ENCODE results near the gene ITPK1. TPM values are rescaled to one million over a fixed set of nuclear protein-coding genes. Genes with fewer than 3 reads are reported as not detected.
"Not testable (repeated sequence)": the region's sequence is repeated elsewhere in the genome, so short reads cannot be mapped to it uniquely, and the experiment has no call there.

ITPK1 gene
- total and polyA plus RNA-seq, 5 donors from 2014 or later: 19.5 to 54.1 (median 22.1) TPM

- Histone ChIP-seq H3K27ac (ENCODE audit: insufficient read depth, low read length, poor library complexity, severe bottlenecking) (peak overlapping the region; percentile 65), H3K36me3 (ENCODE audit: control insufficient read depth, insufficient read depth, low read length) (no peaks in the 10 kb centered on the region), H3K4me1 (ENCODE audit: control insufficient read depth, insufficient read depth, low read length, poor library complexity, severe bottlenecking) (peaks cover 26% of the 10 kb centered on the region), H3K27me3 (ENCODE audit: control insufficient read depth, insufficient read depth, low read length) (no peaks in the 10 kb centered on the region), H3K9me3 (ENCODE audit: control insufficient read depth in 2 of 2, low read length in 2 of 2) (no peaks in the 10 kb centered on the region), H3K4me3 (ENCODE audit: low read depth, low read length) (no peak overlapping the region)
- peaks cover 0 to 44% (median 29%) of the 10 kb centered on the region in 4 donors for H3K4me1 Mint-ChIP-seq
- H3K4me3 Mint-ChIP-seq: peak overlapping the region in 1 of 4 donors; percentile 87
- ATAC-seq (ENCODE audit: low read depth in 2 of 2) (no peak), DNase-seq (no peak)
- peak overlapping the region; percentile 83 to 91 (median 89) for H3K27ac Mint-ChIP-seq
- no peaks in the 10 kb centered on the region for H3K27me3 Mint-ChIP-seq
- H3K9me3 Mint-ChIP-seq: no peaks in the 10 kb centered on the region
- H3K36me3 Mint-ChIP-seq: no peaks in the 10 kb centered on the region
These were observed 48.6 kb downstream of the ITPK1 start for GRCh38 chr14:93067088-93067487.

GRCh38 chr14:93065272-93065730 lies 50.4 kb downstream of the ITPK1 start:
- Histone ChIP-seq H3K27ac (ENCODE audit: insufficient read depth, low read length, poor library complexity, severe bottlenecking) (peak overlapping the region; percentile 65), H3K9me3 (ENCODE audit: control insufficient read depth in 2 of 2, low read length in 2 of 2) (no peaks in the 10 kb centered on the region), H3K4me3 (ENCODE audit: low read depth, low read length) (peak overlapping the region; percentile 62), H3K36me3 (ENCODE audit: control insufficient read depth, insufficient read depth, low read length) (no peaks in the 10 kb centered on the region), H3K4me1 (ENCODE audit: control insufficient read depth, insufficient read depth, low read length, poor library complexity, severe bottlenecking) (peaks cover 26% of the 10 kb centered on the region), H3K27me3 (ENCODE audit: control insufficient read depth, insufficient read depth, low read length) (no peaks in the 10 kb centered on the region)
- Mint-ChIP-seq H3K27me3 (no peaks in the 10 kb centered on the region), H3K27ac (peak overlapping the region; percentile 32 to 91 (median 85)), H3K4me3 (peak overlapping the region in 2 of 4 donors; percentile 9 to 87), H3K36me3 (no peaks in the 10 kb centered on the region), H3K9me3 (no peaks in the 10 kb centered on the region), H3K4me1 (peaks cover 4 to 59% (median 39%) of the 10 kb centered on the region in 4 donors)
- DNase-seq (no peak), ATAC-seq (ENCODE audit: low read depth in 2 of 2) (no peak)

GRCh38 chr14:93064411-93065271 lies 51.1 kb downstream of the ITPK1 start:
- ATAC-seq (ENCODE audit: low read depth in 2 of 2): no peak
- no peaks in the 10 kb centered on the region for H3K9me3 Mint-ChIP-seq
- no peaks in the 10 kb centered on the region for H3K36me3 Mint-ChIP-seq
- Histone ChIP-seq H3K4me1 (ENCODE audit: control insufficient read depth, insufficient read depth, low read length, poor library complexity, severe bottlenecking) (peaks cover 29% of the 10 kb centered on the region), H3K27me3 (ENCODE audit: control insufficient read depth, insufficient read depth, low read length) (no peaks in the 10 kb centered on the region), H3K4me3 (ENCODE audit: low read depth, low read length) (no peak overlapping the region), H3K9me3 (ENCODE audit: control insufficient read depth in 2 of 2, low read length in 2 of 2) (no peaks in the 10 kb centered on the region), H3K27ac (ENCODE audit: insufficient read depth, low read length, poor library complexity, severe bottlenecking) (peak overlapping the region; percentile 14), H3K36me3 (ENCODE audit: control insufficient read depth, insufficient read depth, low read length) (no peaks in the 10 kb centered on the region)
- no peaks in the 10 kb centered on the region for H3K27me3 Mint-ChIP-seq
- DNase-seq: no peak
- peak overlapping the region in 2 of 3 donors; percentile 85 to 91 for H3K27ac Mint-ChIP-seq
- H3K4me1 Mint-ChIP-seq: peaks cover 4 to 62% (median 44%) of the 10 kb centered on the region in 4 donors
- no peak overlapping the region for H3K4me3 Mint-ChIP-seq

- no peak for ATAC-seq (ENCODE audit: low read depth in 2 of 2)
- Mint-ChIP-seq H3K4me1 (peaks cover 4 to 62% (median 40%) of the 10 kb centered on the region in 4 donors), H3K27ac (peak overlapping the region in 2 of 3 donors; percentile 42 to 58)
These were observed 52.3 kb downstream of the ITPK1 start for GRCh38 chr14:93063393-93063792.

GRCh38 chr14:93062890-93063289 lies 52.8 kb downstream of the ITPK1 start:
- ATAC-seq (ENCODE audit: low read depth in 2 of 2): no peak
- H3K9me3 ChIP-seq (ENCODE audit: control insufficient read depth in 2 of 2, low read length in 2 of 2): no peaks in the 10 kb centered on the region
- H3K27me3 ChIP-seq (ENCODE audit: control insufficient read depth, insufficient read depth, low read length): no peaks in the 10 kb centered on the region
- H3K4me3 Mint-ChIP-seq: no peak overlapping the region
- no peaks in the 10 kb centered on the region for H3K36me3 Mint-ChIP-seq
- H3K4me3 ChIP-seq (ENCODE audit: low read depth, low read length): no peak overlapping the region
- no peaks in the 10 kb centered on the region for H3K27me3 Mint-ChIP-seq
- H3K27ac Mint-ChIP-seq: peak overlapping the region in 2 of 3 donors; percentile 26 to 42
- H3K27ac ChIP-seq (ENCODE audit: insufficient read depth, low read length, poor library complexity, severe bottlenecking): no peak overlapping the region
- no peaks in the 10 kb centered on the region for H3K36me3 ChIP-seq (ENCODE audit: control insufficient read depth, insufficient read depth, low read length)
- peaks cover 29% of the 10 kb centered on the region for H3K4me1 ChIP-seq (ENCODE audit: control insufficient read depth, insufficient read depth, low read length, poor library complexity, severe bottlenecking)
- DNase-seq: no peak
- no peaks in the 10 kb centered on the region for H3K9me3 Mint-ChIP-seq
- H3K4me1 Mint-ChIP-seq: peaks cover 4 to 58% (median 40%) of the 10 kb centered on the region in 4 donors

More at GRCh38 chr14:93063393-93063792, 52.3 kb downstream of the ITPK1 start:
- H3K4me1 ChIP-seq (ENCODE audit: control insufficient read depth, insufficient read depth, low read length, poor library complexity, severe bottlenecking): peaks cover 29% of the 10 kb centered on the region
- no peaks in the 10 kb centered on the region for H3K36me3 ChIP-seq (ENCODE audit: control insufficient read depth, insufficient read depth, low read length)
- H3K9me3 ChIP-seq (ENCODE audit: control insufficient read depth in 2 of 2, low read length in 2 of 2): no peaks in the 10 kb centered on the region
- no peaks in the 10 kb centered on the region for H3K36me3 Mint-ChIP-seq
- no peaks in the 10 kb centered on the region for H3K9me3 Mint-ChIP-seq
- no peak for DNase-seq
- no peaks in the 10 kb centered on the region for H3K27me3 ChIP-seq (ENCODE audit: control insufficient read depth, insufficient read depth, low read length)
- no peaks in the 10 kb centered on the region for H3K27me3 Mint-ChIP-seq
- H3K4me3 Mint-ChIP-seq: no peak overlapping the region
- no peak overlapping the region for H3K27ac ChIP-seq (ENCODE audit: insufficient read depth, low read length, poor library complexity, severe bottlenecking)
- no peak overlapping the region for H3K4me3 ChIP-seq (ENCODE audit: low read depth, low read length)

GRCh38 chr14:93062013-93062412 lies 53.7 kb downstream of the ITPK1 start:
- peaks cover 26% of the 10 kb centered on the region for H3K4me1 ChIP-seq (ENCODE audit: control insufficient read depth, insufficient read depth, low read length, poor library complexity, severe bottlenecking)

GRCh38 chr14:93061380-93062012 lies 54.2 kb downstream of the ITPK1 start:
- DNase-seq (no peak), ATAC-seq (ENCODE audit: low read depth in 2 of 2) (no peak)
- peaks cover 4 to 47% (median 39%) of the 10 kb centered on the region in 4 donors for H3K4me1 Mint-ChIP-seq
- no peaks in the 10 kb centered on the region for H3K36me3 Mint-ChIP-seq
- H3K4me3 Mint-ChIP-seq: no peak overlapping the region
- H3K9me3 ChIP-seq (ENCODE audit: control insufficient read depth in 2 of 2, low read length in 2 of 2): no peaks in the 10 kb centered on the region
- no peaks in the 10 kb centered on the region for H3K9me3 Mint-ChIP-seq
- H3K27me3 Mint-ChIP-seq: no peaks in the 10 kb centered on the region
- H3K4me1 ChIP-seq (ENCODE audit: control insufficient read depth, insufficient read depth, low read length, poor library complexity, severe bottlenecking): peaks cover 21% of the 10 kb centered on the region
- H3K27me3 ChIP-seq (ENCODE audit: control insufficient read depth, insufficient read depth, low read length): no peaks in the 10 kb centered on the region
- H3K4me3 ChIP-seq (ENCODE audit: low read depth, low read length): no peak overlapping the region
- H3K36me3 ChIP-seq (ENCODE audit: control insufficient read depth, insufficient read depth, low read length): peaks cover under 1% of the 10 kb centered on the region
- H3K27ac Mint-ChIP-seq: peak overlapping the region in 1 of 3 donors; percentile 60
- H3K27ac ChIP-seq (ENCODE audit: insufficient read depth, low read length, poor library complexity, severe bottlenecking): no peak overlapping the region

More at GRCh38 chr14:93062013-93062412, 53.7 kb downstream of the ITPK1 start:
- peak overlapping the region in 1 of 3 donors; percentile 60 for H3K27ac Mint-ChIP-seq
- H3K9me3 Mint-ChIP-seq; DNase-seq; ATAC-seq (ENCODE audit: low read depth in 2 of 2); H3K4me3 Mint-ChIP-seq; H3K36me3 Mint-ChIP-seq; H3K36me3 ChIP-seq (ENCODE audit: control insufficient read depth, insufficient read depth, low read length); H3K9me3 ChIP-seq (ENCODE audit: control insufficient read depth in 2 of 2, low read length in 2 of 2); H3K4me3 ChIP-seq (ENCODE audit: low read depth, low read length); H3K27ac ChIP-seq (ENCODE audit: insufficient read depth, low read length, poor library complexity, severe bottlenecking); H3K27me3 Mint-ChIP-seq; H3K27me3 ChIP-seq (ENCODE audit: control insufficient read depth, insufficient read depth, low read length): not testable (repeated sequence)
- peaks cover 4 to 51% (median 42%) of the 10 kb centered on the region in 4 donors for H3K4me1 Mint-ChIP-seq
